NOMO-1 (cell line): ENCODE results near the gene TDRD10.
A peak's percentile ranks its signal among the peaks of the same experiment; 100 is the strongest.

Experiments used
- DNase-seq, 2 experiments: peaks; one replicate each; lab custom pipeline; 2025; ENCODE audit not compliant: unreplicated experiment in 2 of 2; lab: John Stamatoyannopoulos, UW

TDRD10 gene

GRCh38 chr1:154502066-154502743 lies at the start of gene TDRD10, which contains the start of gene SHE:
Gene TDRD10, plus strand, starts transcription at chr1:154502219. Its CDS starts 4,685 bp downstream, at chr1:154506904.
Gene SHE, minus strand, starts transcription at chr1:154502412. Its CDS starts 386 bp downstream, at chr1:154502026.
- no peak for DNase-seq

- DNase-seq: no peak
Measured at GRCh38 chr1:154453161-154453560, 48.9 kb upstream of the TDRD10 start.

- DNase-seq: peak; percentile 15 to 50
Measured at GRCh38 chr1:154453574-154454352, 48.3 kb upstream of the TDRD10 start.

GRCh38 chr1:154454386-154455120 lies 47.5 kb upstream of the TDRD10 start:
- no peak for DNase-seq

- peak; percentile 58 to 74 for DNase-seq
Measured at GRCh38 chr1:154456631-154457030, 45.4 kb upstream of the TDRD10 start.

- no peak for DNase-seq
Measured at GRCh38 chr1:154459080-154459479, 42.9 kb upstream of the TDRD10 start.

GRCh38 chr1:154460695-154461260 lies 41.2 kb upstream of the TDRD10 start:
- no peak for DNase-seq

- DNase-seq: no peak
Measured at GRCh38 chr1:154463512-154463990, 38.5 kb upstream of the TDRD10 start.

- no peak for DNase-seq
Measured at GRCh38 chr1:154465621-154466195, 36.3 kb upstream of the TDRD10 start.

- DNase-seq: no peak
Measured at GRCh38 chr1:154466206-154466605, 35.8 kb upstream of the TDRD10 start.

GRCh38 chr1:154466921-154467417 lies 35.0 kb upstream of the TDRD10 start:
- no peak for DNase-seq

GRCh38 chr1:154467434-154468102 lies 34.5 kb upstream of the TDRD10 start:
- no peak for DNase-seq

- DNase-seq: no peak
Measured at GRCh38 chr1:154468535-154469250, 33.3 kb upstream of the TDRD10 start.

- no peak for DNase-seq
Measured at GRCh38 chr1:154469844-154470560, 32.0 kb upstream of the TDRD10 start.

GRCh38 chr1:154471304-154471703 lies 30.7 kb upstream of the TDRD10 start:
- DNase-seq: no peak

- no peak for DNase-seq
Measured at GRCh38 chr1:154474802-154475201, 27.2 kb upstream of the TDRD10 start.

- DNase-seq: no peak
Measured at GRCh38 chr1:154476791-154477190, 25.2 kb upstream of the TDRD10 start.

- DNase-seq: no peak
Measured at GRCh38 chr1:154478013-154478412, 24.0 kb upstream of the TDRD10 start.
